Effector CD8-positive, alpha-beta T cell (primary cell): ENCODE data around the gene KCNJ9.

Source experiments
- DNase-seq: peaks from one replicate; lab custom pipeline; 2025; lab: John Stamatoyannopoulos, UW

Gene KCNJ9

GRCh38 chr1:160087118-160087662 lies 5.9 kb downstream of the KCNJ9 start:
- no peak for DNase-seq

DNA sequence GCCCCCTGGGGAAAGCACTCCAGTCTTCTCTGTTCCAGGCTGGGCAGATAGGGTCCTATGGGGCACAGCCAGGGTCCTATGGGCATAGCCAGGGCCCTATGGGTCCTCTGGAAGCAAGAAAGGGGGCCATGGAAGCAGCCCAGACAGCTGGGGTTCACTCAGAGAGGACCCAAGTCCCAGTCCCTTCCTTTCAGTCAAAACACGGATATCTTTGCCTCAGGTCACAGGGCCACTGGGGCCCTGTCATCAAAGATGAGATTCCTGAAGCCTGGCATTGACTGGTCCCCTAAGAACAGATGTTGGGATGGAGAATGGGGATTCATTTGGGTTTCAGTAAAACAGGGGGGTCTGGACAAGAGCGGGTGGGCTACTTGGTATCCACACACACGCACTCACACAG lies 8.5 kb downstream of the KCNJ9 start:
- no peak for DNase-seq

- no peak for DNase-seq
These were observed 9.4 kb downstream of the KCNJ9 start for GRCh38 chr1:160090760-160091159.

DNA sequence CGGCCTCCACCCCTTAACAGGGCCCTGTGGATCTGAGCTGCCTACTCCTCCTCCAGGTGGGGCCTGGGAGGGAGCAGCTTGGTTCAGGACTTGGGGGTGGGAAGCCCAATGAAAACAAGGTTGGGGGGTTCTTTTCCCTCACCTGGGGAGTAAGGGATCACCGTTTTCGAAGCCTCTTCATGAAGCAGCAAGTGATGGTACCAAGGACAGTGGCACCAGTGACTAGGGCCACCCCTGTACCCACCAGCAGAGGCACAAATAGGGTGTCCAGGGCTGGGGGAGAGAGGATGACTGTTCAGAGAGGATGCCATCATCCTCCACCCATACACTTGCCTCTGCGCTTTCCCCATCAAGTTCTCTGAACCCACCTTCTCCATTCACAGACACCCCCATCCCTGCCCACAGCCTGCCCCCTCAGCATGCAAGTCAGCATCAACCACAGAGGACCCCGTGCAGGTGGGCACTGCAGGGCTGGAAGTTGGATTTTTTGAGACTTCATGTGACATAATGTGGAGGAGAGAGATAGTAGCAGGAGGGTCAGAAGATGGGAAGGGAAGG lies 10.4 kb downstream of the KCNJ9 start:
- no peak for DNase-seq

DNA sequence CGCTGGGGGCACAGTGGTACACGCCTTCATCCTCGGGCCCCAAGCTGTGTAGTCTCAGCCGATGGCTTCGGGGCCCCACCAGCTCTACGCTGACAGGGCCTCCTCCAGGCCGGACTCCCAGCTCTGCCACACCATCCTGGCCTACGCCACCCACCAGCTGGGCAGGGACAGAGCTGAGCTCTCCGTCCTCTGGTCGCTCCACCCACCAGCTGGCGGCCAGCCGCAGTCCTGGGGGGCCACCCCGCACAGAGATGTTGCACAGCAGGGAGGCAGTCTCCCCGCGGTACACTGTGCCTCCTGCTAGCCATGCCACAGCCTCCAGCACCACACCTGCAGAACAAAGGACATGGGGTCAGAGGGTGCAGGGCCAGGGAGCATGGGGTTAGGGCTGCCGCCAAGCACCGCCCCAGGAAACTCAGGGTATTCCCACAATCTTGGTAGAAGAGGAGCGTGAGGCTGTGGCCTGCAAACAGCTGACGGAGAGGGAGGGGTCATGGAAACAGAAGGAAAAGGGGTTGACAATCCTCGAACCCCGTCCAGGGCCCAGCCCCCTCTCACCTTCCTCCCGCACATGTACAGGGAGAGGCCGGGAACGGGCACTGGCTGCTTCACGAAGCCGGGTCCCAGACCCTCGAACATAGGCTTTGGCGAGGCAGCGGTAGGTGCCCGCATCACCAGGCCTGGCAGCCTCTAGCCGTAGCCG lies 11.2 kb downstream of the KCNJ9 start:
- no peak for DNase-seq

GRCh38 chr1:160093069-160093395 lies 11.7 kb downstream of the KCNJ9 start:
- DNase-seq: no peak

DNA sequence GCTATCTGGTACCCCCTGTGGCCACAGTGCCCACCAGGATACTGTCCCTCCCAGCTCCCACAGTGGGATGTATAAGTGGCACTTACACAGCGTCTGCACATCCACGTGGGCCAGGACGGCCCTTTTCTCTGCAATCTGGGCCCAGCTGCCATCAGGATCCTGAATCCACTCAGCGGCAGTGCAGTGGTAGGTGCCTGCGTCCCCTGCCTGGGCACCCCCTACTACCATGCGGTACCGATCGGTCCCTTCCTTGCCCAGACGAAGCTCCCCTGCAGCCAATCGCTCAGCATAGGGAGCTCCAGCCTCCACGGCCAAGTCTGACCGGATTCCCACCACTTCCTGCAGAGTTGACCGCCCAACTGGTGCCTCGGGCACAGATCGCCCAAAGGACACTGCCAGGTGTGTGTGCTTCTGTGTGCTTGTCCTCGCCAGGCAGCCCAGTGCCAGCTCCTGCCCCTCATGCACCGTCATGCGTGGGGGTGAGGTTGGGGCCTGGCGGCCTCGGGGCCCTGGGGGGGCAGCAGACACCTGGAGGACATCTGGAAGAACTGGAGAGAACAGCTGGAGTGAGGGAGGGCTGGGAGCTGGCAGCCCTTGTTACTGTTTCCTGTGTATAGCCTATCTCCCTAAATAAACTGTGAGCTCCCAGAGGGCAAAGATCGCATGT lies 12.4 kb downstream of the KCNJ9 start:
- no peak for DNase-seq

- DNase-seq: no peak
These were observed 12.9 kb downstream of the KCNJ9 start for GRCh38 chr1:160094291-160094625.

- no peak for DNase-seq
These were observed 13.5 kb downstream of the KCNJ9 start for GRCh38 chr1:160094806-160095205.

- DNase-seq: no peak
These were observed 14.2 kb downstream of the KCNJ9 start for GRCh38 chr1:160095382-160096105.

- no peak for DNase-seq
These were observed 15.2 kb downstream of the KCNJ9 start for GRCh38 chr1:160096274-160097116.

DNA sequence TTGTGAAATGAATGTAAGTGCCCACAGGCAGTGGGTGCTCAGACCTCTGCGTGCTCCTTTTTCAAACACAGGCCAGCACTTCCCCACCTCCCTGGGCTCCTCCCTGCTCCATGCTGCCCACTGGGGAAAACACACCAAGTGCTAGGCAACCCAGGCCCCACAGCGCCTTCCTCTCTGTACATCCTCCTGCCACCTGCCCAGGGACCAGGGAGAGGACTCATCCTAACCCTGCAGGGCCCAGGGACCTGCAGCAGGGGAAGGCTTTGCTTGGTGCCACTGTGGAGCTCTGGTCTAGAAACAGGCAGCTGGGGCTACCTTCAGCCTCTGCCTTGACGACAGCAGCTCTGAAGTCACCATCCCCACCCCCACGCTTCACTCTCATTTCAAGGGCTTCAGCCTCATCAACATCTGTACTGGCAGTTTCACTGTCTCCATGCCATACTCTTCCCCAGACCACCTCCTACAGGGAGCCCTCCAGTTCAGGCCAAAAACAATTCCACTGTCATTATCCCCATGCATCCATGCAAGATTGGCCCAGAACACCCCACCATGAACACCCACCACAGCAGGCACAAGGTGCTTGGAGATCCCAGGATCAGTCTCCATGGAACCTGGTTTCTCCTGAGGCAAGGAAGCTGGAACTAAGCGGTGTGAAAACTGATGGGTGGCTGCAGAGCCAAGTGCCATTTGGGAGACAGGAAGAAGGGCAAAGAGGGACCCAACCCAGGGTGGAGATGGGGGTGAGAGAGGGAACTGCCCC lies 16.0 kb downstream of the KCNJ9 start:
- no peak for DNase-seq

DNA sequence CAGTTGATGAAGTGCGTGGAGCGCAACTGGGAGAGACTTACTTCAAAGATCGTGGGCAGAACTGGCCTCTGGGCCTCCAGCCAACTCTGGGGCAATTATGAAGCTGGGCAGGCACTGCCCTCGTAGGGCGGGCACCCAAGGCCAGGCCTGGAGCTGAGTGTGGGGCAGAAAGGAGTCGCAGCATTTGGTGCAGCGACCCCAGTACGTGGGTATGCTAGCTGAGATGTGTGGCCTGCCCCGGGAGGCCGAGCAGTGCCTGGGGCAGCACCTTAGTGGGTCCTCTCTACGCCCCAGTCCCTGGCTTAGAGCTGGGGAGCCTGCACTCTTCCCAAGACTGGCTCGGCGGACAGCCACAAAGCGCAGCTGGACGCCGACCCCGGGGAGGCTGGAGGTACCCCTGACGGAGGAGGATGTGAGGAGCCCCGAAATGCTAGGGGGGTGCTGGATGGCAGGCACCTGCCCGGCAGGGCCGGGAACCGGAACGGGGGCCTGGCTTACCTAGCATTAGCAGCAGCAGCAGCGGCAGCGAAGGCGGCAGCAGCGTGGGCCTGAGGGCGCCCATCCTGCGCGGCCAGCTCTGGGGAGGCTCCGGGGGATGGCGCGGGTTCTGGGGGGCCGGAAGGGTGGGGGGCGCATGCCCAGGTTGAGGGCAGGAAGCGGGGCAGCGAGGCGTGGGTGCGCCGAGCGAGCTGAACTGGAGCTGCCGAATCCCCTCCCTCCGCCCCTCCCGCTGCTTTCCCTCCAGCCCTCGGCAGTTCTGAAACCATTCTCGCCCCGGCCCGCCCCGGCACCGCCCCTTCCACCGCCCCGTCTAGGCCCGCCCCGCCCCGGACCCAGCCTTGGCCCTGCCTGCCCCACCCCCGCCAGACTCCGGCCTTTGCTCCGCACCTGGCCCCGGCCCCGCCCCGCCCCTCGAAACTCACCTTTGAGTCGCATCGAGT lies 16.8 kb downstream of the KCNJ9 start, which contains the start of gene IGSF8:
Gene IGSF8 (minus strand): TSS at position 709 of the 941 bp plus-strand sequence. CDS start 147 bp downstream, at position 562.
- peak; percentile 100 for DNase-seq

- peak; percentile 100 for DNase-seq
These were observed 17.7 kb downstream of the KCNJ9 start for GRCh38 chr1:160098852-160099561.

GRCh38 chr1:160099716-160100375 lies 18.5 kb downstream of the KCNJ9 start:
- no peak for DNase-seq

GRCh38 chr1:160101037-160101716 lies 19.8 kb downstream of the KCNJ9 start:
- DNase-seq: peak; percentile 67

DNA sequence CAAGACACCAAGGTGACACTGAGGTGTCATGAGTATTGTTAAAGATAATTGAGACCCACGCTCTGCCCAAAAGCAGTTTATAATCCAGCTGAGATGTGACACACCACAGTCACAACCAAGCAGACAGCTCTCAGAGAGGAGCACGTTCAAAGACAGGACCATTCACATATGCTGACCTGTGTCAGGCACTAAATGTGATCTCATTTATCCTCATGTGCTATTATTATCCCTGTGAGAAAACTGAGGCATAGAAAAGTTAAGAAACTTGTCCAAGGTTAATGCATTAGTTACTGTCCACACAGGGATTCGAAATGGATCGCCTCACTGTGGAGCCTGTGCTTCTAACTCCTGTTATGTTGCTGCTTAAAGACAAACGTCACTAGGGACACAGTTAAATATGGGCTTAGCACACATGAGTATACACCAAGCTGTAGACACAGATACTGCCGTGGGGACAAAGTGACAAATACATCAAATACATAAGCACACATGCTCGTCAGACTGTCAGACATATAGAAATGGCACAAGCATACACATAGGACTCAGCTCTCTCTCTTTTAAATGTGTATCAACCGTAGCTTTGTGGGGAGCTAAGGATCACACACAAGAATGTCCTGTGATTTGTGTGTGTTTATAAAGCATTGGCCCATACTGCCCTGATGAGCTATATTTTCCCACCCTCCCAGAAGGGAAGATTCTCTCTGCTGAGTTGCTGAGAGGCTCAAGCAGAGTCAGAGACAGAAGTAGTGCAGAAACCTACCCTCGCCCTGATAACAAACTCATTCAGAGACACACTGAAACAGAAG lies 20.6 kb downstream of the KCNJ9 start:
- no peak for DNase-seq
